HG03521 (cell line): Measurements from ENCODE around the gene CT47C1.
"Not testable (repeated sequence)": the region's sequence is repeated elsewhere in the genome, so short reads cannot be mapped to it uniquely, and the experiment has no call there.

Experiments
- ATAC-seq: cut with Tn5 transposase; IDR thresholded peaks from one replicate; pipeline ENCODE4 v1.9.1; 2021; ENCODE audit warnings: mild to moderate bottlenecking, moderate library complexity; ENCODE audit not compliant: unreplicated experiment

CT47C1 gene

GRCh38 chrX:119072744-119073143, at the start of gene CT47C1:
Gene CT47C1, plus strand, starts transcription at chrX:119072993. Its CDS starts 233 bp downstream, at chrX:119073226.
- ATAC-seq, result no peak

- ATAC-seq, result no peak
Measured at GRCh38 chrX:119025900-119026299, 46.9 kb upstream of the CT47C1 start.

- ATAC-seq, result not testable (repeated sequence)
Measured at GRCh38 chrX:119026344-119026743, 46.4 kb upstream of the CT47C1 start.

- not testable (repeated sequence) for ATAC-seq
Measured at GRCh38 chrX:119027960-119028732, 44.6 kb upstream of the CT47C1 start.

- ATAC-seq, result no peak
Measured at GRCh38 chrX:119028733-119029330, 44.0 kb upstream of the CT47C1 start.

- not testable (repeated sequence) for ATAC-seq
Measured at GRCh38 chrX:119029656-119030055, 43.1 kb upstream of the CT47C1 start.

- ATAC-seq, result no peak
Measured at GRCh38 chrX:119030990-119031389, 41.8 kb upstream of the CT47C1 start.

- no peak for ATAC-seq
Measured at GRCh38 chrX:119036107-119037029, 36.4 kb upstream of the CT47C1 start.

- no peak for ATAC-seq
Measured at GRCh38 chrX:119040432-119040831, 32.4 kb upstream of the CT47C1 start.

GRCh38 chrX:119041175-119041574, 31.6 kb upstream of the CT47C1 start:
- ATAC-seq, result no peak

GRCh38 chrX:119042040-119042439, 30.8 kb upstream of the CT47C1 start:
- ATAC-seq, result no peak

GRCh38 chrX:119042996-119043395, 29.8 kb upstream of the CT47C1 start:
- no peak for ATAC-seq

- no peak for ATAC-seq
Measured at GRCh38 chrX:119045884-119046283, 26.9 kb upstream of the CT47C1 start.

- ATAC-seq, result no peak
Measured at GRCh38 chrX:119055687-119056086, 17.1 kb upstream of the CT47C1 start.

GRCh38 chrX:119062750-119063374, 9.9 kb upstream of the CT47C1 start:
- ATAC-seq, result no peak

- no peak for ATAC-seq
Measured at GRCh38 chrX:119063428-119063827, 9.4 kb upstream of the CT47C1 start.

- no peak for ATAC-seq
Measured at GRCh38 chrX:119067023-119067739, 5.6 kb upstream of the CT47C1 start.

- no peak for ATAC-seq
Measured at GRCh38 chrX:119069128-119069527, 3.7 kb upstream of the CT47C1 start.

GRCh38 chrX:119069762-119070161, 3.0 kb upstream of the CT47C1 start:
- no peak for ATAC-seq

- ATAC-seq, result peak; percentile 58
Measured at GRCh38 chrX:119071381-119071780, 1.4 kb upstream of the CT47C1 start.
